Stimulated activated CD4-positive, alpha-beta T cell treated with anti-CD3 and anti-CD28 coated beads, Interleukin-1b, Interleukin-23, amount 100 ng/mL, for 24 hours (primary cell): ENCODE measurements around the gene FMN1.

ENCODE experiments used
- DNase-seq, 4 experiments: peaks; one replicate each; pipeline ENCODE4 v3.0.0-alpha.2; 2020; ENCODE audit warnings: low read depth in 4 of 4, low spot score in 1 of 4

The FMN1 gene

GRCh38 chr15:33194704-33195670 lies at the start of gene FMN1:
TSS of gene FMN1 (minus strand) at chr15:33194714. CDS start at chr15:33154914, 39,800 bp downstream.
- DNase-seq, result peak; percentile 73 to 88 (median 82)

GRCh38 chr15:33243869-33244268 lies 49.4 kb upstream of the FMN1 start:
- no peak for DNase-seq

GRCh38 chr15:33243393-33243792 lies 48.9 kb upstream of the FMN1 start:
- DNase-seq, result no peak

- DNase-seq, result no peak
Observed at GRCh38 chr15:33242669-33243191, 48.2 kb upstream of the FMN1 start.

- peak in 1 of 4 experiments; percentile 19 for DNase-seq
Observed at GRCh38 chr15:33242165-33242564, 47.7 kb upstream of the FMN1 start.

- no peak for DNase-seq
Observed at GRCh38 chr15:33236841-33237509, 42.5 kb upstream of the FMN1 start.

GRCh38 chr15:33234020-33234461 lies 39.5 kb upstream of the FMN1 start:
- DNase-seq, result no peak

- peak; percentile 2 to 49 (median 40) for DNase-seq
Observed at GRCh38 chr15:33226559-33227181, 32.2 kb upstream of the FMN1 start.

GRCh38 chr15:33218071-33218491 lies 23.6 kb upstream of the FMN1 start:
- no peak for DNase-seq

- DNase-seq, result no peak
Observed at GRCh38 chr15:33215941-33216872, 21.7 kb upstream of the FMN1 start.

- no peak for DNase-seq
Observed at GRCh38 chr15:33211176-33211808, 16.8 kb upstream of the FMN1 start.

- no peak for DNase-seq
Observed at GRCh38 chr15:33209575-33210481, 15.3 kb upstream of the FMN1 start.

GRCh38 chr15:33207646-33208045 lies 13.1 kb upstream of the FMN1 start:
- DNase-seq, result no peak

- no peak for DNase-seq
Observed at GRCh38 chr15:33206366-33206765, 11.9 kb upstream of the FMN1 start.

- DNase-seq, result no peak
Observed at GRCh38 chr15:33204926-33205325, 10.4 kb upstream of the FMN1 start.

- no peak for DNase-seq
Observed at GRCh38 chr15:33204087-33204486, 9.6 kb upstream of the FMN1 start.

- peak; percentile 28 to 45 (median 36) for DNase-seq
Observed at GRCh38 chr15:33201491-33202231, 7.1 kb upstream of the FMN1 start.

GRCh38 chr15:33200903-33201302 lies 6.4 kb upstream of the FMN1 start:
- no peak for DNase-seq
